ENCODE data around the gene COQ10B. TPM values are rescaled to one million over a fixed set of nuclear protein-coding genes. Genes with fewer than 3 reads are reported as not detected.

The COQ10B gene
- total RNA-seq, 1 experiment from 2014 or later = 34.7 TPM

GRCh38 chr2:197506658-197507057 lies 53.3 kb downstream of the COQ10B start:
- no TSS peak for BruUV-seq (replicated peaks)
- intact Hi-C loops (cut with micrococcal nuclease; ENCODE audit: unreplicated experiment) = no loop called here

GRCh38 chr2:197513915-197514314 lies 60.6 kb downstream of the COQ10B start:
- DNase-seq (ENCODE audit: low read depth, low spot score) (no peak), ATAC-seq (no peak)
- intact Hi-C loops (cut with micrococcal nuclease; ENCODE audit: unreplicated experiment) = no loop called here
- peaks cover 12% of the 10 kb centered on the region for H3K4me1 ChIP-seq (ENCODE audit: control insufficient read depth, insufficient read depth, low read length)
- peaks cover 5% of the 10 kb centered on the region; the same call in 1 of the 2 replicates for H3K36me3 ChIP-seq (ENCODE audit: control insufficient read depth, insufficient read depth, low read length)
- ChIA-PET CTCF (no interaction called here), POLR2A (no interaction called here)
- no peak overlapping the region for H3K4me3 ChIP-seq (ENCODE audit: low read depth in 2 of 2, low read length in 2 of 2)
- BruUV-seq (replicated peaks) = no TSS peak
- no peak overlapping the region for H3K27ac ChIP-seq (ENCODE audit: low read length)
- H3K27me3 ChIP-seq (ENCODE audit: control insufficient read depth, insufficient read depth, low read length) = no peaks in the 10 kb centered on the region
- TF ChIP-seq TCF7L2 (IDR thresholded peaks at IDR 0.05; ENCODE audit: low read depth, low read length) (no peak), CTCF (IDR thresholded peaks at IDR 0.05) (no peak), SIN3A (IDR thresholded peaks at IDR 0.05; ENCODE audit: borderline replicate concordance, insufficient read depth, low read depth, low read length) (no peak), POLR2AphosphoS5 (IDR thresholded peaks at IDR 0.05; ENCODE audit: low read depth, low read length) (no peak), REST (IDR thresholded peaks at IDR 0.05; ENCODE audit: insufficient read depth in 1 of 2, low read depth in 2 of 2, low read length in 1 of 2) (no peak)
- in situ Hi-C loops (cut with HindIII; ENCODE audit: low pct_unique_long_range_greater_than_20kb, low sequenced_read_pairs) = no loop called here
- H3K9me3 ChIP-seq (ENCODE audit: control insufficient read depth, insufficient read depth, low read depth, low read length) = no peaks in the 10 kb centered on the region

More at GRCh38 chr2:197506658-197507057, 53.3 kb downstream of the COQ10B start:
- CTCF ChIA-PET = no interaction called here
- H3K4me1 ChIP-seq (ENCODE audit: control insufficient read depth, insufficient read depth, low read length) = peaks cover 8% of the 10 kb centered on the region
- peaks cover 22% of the 10 kb centered on the region for H3K36me3 ChIP-seq (ENCODE audit: control insufficient read depth, insufficient read depth, low read length)
- DNase-seq (ENCODE audit: low read depth, low spot score) = no peak
- in situ Hi-C loops (cut with HindIII; ENCODE audit: low pct_unique_long_range_greater_than_20kb, low sequenced_read_pairs) = no loop called here
- H3K9me3 ChIP-seq (ENCODE audit: control insufficient read depth, insufficient read depth, low read depth, low read length) = no peaks in the 10 kb centered on the region
- no peak overlapping the region for H3K27ac ChIP-seq (ENCODE audit: low read length)
- ATAC-seq = no peak
- POLR2A ChIA-PET = no interaction called here
- TF ChIP-seq CTCF (IDR thresholded peaks at IDR 0.05) (no peak), SIN3A (IDR thresholded peaks at IDR 0.05; ENCODE audit: borderline replicate concordance, insufficient read depth, low read depth, low read length) (no peak), POLR2AphosphoS5 (IDR thresholded peaks at IDR 0.05; ENCODE audit: low read depth, low read length) (no peak), REST (IDR thresholded peaks at IDR 0.05; ENCODE audit: insufficient read depth in 1 of 2, low read depth in 2 of 2, low read length in 1 of 2) (no peak), TCF7L2 (IDR thresholded peaks at IDR 0.05; ENCODE audit: low read depth, low read length) (no peak)
- H3K4me3 ChIP-seq (ENCODE audit: low read depth in 2 of 2, low read length in 2 of 2) = no peak overlapping the region
- H3K27me3 ChIP-seq (ENCODE audit: control insufficient read depth, insufficient read depth, low read length) = no peaks in the 10 kb centered on the region

Measured in Panc1 (cell line).